NOMO-1 (cell line): Measurements from ENCODE around the gene VDAC1.
"Not testable (repeated sequence)": the region's sequence is repeated elsewhere in the genome, so short reads cannot be mapped to it uniquely, and the experiment has no call there.

Source experiments
- DNase-seq, 2 experiments: peaks; one replicate each; lab custom pipeline; 2025; ENCODE audit not compliant: unreplicated experiment in 2 of 2; lab: John Stamatoyannopoulos, UW

Gene VDAC1

GRCh38 chr5:134004626-134005416 is at the start of gene VDAC1:
Gene VDAC1 (minus strand): TSS chr5:134004975. CDS start chr5:133993012, 11,963 bp downstream.
- peak; percentile 51 to 69 for DNase-seq

- no peak for DNase-seq
Observed at GRCh38 chr5:134053840-134054338, 49.1 kb upstream of the VDAC1 start.

GRCh38 chr5:134053314-134053839 is 48.6 kb upstream of the VDAC1 start:
- DNase-seq: no peak

- no peak for DNase-seq
Observed at GRCh38 chr5:134051305-134051704, 46.5 kb upstream of the VDAC1 start.

GRCh38 chr5:134048864-134049263 is 44.1 kb upstream of the VDAC1 start:
- DNase-seq: no peak

GRCh38 chr5:134047687-134048056 is 42.9 kb upstream of the VDAC1 start:
- no peak for DNase-seq

- no peak for DNase-seq
Observed at GRCh38 chr5:134046801-134047686, 42.3 kb upstream of the VDAC1 start.

GRCh38 chr5:134046330-134046729 is 41.6 kb upstream of the VDAC1 start:
- DNase-seq: no peak

GRCh38 chr5:134043793-134044792 is 39.3 kb upstream of the VDAC1 start:
- no peak for DNase-seq

- no peak for DNase-seq
Observed at GRCh38 chr5:134041570-134042411, 37.0 kb upstream of the VDAC1 start.

GRCh38 chr5:134038138-134038537 is 33.4 kb upstream of the VDAC1 start:
- no peak for DNase-seq

GRCh38 chr5:134037160-134037559 is 32.4 kb upstream of the VDAC1 start:
- DNase-seq: no peak

GRCh38 chr5:134034326-134034725 is 29.6 kb upstream of the VDAC1 start:
- no peak for DNase-seq

GRCh38 chr5:134030303-134030964 is 25.7 kb upstream of the VDAC1 start:
- DNase-seq: not testable (repeated sequence)

- peak in 1 of 2 experiments; percentile 33 for DNase-seq
Observed at GRCh38 chr5:134029156-134029555, 24.4 kb upstream of the VDAC1 start.

GRCh38 chr5:134028496-134028895 is 23.7 kb upstream of the VDAC1 start:
- no peak for DNase-seq

- DNase-seq: no peak
Observed at GRCh38 chr5:134027288-134027615, 22.5 kb upstream of the VDAC1 start.

- peak in 1 of 2 experiments; percentile 7 for DNase-seq
Observed at GRCh38 chr5:134026521-134027287, 21.9 kb upstream of the VDAC1 start.
